Stimulated activated CD4-positive, alpha-beta T cell treated with anti-CD3 and anti-CD28 coated beads, TNF-alpha, amount 100 ng/mL, for 24 hours (primary cell): ENCODE data around the gene TOMM20.
A peak's percentile ranks its signal among the peaks of the same experiment; 100 is the strongest.
"Not testable (repeated sequence)": the region's sequence is repeated elsewhere in the genome, so short reads cannot be mapped to it uniquely, and the experiment has no call there.

ENCODE experiments used
- DNase-seq, 3 experiments: peaks; one replicate each; pipeline ENCODE4 v3.0.0-alpha.2; 2020; ENCODE audit warnings: low read depth in 3 of 3

TOMM20 gene

DNA sequence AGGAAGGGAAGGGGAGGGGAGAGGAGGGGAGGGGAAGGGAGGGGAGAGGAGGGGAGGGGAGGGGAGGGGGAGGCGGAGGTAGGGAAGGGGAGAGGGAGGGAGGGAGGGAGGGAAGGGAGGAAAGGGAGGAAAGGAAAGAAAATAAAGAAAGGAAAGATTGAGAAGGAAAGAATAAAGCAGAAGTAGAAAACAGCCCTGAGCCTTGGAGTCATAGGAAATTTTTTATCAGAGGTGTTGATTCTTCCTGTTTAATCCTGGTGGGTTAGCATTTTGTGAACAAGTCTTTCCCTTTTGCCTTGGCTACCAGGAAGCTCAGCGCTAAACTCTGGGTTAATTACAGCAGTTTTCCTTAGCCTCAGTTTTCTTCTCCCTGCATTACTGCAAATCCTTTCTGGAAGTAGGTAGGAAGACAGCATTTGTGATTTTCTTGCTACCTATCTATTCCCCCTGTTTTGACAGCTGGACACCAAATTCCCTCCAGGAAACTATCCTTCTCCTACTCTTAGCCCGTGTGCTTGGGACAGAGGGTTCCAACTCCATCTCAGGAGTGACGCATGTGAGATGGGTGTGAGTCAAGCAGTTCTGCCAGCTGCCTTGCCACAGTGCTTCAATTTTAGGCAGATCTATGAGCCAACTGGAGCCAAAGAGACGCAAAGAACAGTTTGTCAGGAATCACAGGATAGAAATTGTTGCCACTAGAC is 26.9 kb downstream of the TOMM20 start:
- no peak for DNase-seq

DNA sequence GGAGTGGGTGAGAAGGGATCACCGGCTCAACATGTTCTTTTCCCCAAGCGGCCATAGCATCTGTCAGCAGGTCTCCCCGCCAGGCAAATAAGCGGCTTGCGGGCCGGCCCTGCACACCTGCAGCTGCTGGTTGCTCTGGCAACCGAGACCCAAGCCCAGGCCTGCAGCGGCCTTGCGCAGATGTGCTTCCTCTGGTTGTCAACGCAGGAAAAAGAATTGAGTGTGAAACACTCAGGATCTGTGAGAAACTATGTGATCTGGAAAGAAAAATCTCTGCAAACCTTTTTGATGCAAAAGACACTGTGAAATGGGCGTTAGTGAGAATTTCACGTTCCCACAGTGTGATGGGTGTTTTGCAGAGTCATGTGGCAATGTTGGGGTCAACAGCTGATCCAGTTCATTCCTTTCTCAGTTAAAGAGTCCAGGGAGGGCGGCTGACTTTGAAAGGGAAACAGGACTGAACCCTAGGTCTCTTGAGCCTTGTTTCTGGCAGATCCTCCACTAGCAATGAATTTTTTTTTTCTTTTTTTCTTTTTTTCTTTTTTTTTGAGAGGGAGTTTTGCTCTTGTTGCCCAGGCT is 28.4 kb downstream of the TOMM20 start:
- DNase-seq: no peak

DNA sequence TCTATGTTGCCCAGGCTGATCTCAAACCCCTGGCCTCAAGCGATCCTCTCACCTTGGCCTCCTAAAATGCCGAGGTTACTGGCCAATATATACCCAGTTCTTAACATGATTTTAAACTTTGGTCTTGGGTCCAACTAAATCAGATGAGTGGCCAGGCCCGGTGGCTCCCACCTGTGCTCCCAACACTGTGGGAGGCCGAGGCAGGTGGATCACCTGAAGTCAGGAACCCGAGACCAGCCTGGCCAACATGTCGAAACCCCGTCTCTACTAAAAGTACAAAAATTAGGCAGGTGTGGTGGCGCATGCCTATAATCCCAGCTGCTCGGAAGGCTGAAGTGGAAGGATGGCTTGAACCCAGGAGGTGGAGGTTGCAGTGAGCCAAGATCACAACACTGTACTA is 29.6 kb downstream of the TOMM20 start:
- no peak for DNase-seq

DNA sequence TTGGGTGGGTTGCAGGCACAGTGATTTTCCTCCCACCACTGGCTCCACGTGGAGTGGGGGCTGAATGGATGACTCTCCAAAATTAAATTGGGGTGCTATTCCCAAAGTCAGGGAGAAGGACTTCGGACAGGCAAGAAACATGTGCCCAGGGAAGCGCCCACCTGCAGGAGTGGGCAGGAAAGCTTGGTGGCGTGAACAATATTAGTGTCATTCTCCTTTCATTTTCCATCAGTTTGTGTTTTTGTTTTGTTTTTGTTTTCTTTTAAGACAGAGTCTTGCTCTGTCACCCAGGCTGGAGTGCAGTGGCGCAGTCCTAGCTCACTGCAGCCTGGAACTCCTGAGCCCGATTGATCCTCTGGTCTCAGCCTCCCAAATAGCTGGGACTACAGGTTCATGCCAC is 30.1 kb downstream of the TOMM20 start:
- DNase-seq: no peak

DNA sequence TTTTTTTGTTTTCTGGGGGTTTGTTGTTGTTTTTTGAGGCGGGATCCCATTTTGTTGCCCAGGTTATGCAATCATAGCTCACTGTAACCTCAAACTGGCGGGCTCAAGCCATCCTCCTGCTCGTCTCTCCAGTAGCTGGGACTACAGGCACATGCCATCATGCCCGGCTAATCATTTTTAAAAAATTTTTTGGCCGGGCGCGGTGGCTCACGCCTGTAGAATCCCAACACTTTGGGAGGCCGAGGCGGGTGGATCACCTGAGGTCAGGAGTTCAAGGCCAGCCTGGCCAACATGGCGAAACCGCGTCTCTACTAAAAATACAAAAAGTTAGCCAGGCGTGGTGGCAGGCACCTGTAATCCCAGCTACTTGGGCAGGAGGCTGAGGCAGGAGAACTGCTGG is 31.1 kb downstream of the TOMM20 start:
- DNase-seq: not testable (repeated sequence)

DNA sequence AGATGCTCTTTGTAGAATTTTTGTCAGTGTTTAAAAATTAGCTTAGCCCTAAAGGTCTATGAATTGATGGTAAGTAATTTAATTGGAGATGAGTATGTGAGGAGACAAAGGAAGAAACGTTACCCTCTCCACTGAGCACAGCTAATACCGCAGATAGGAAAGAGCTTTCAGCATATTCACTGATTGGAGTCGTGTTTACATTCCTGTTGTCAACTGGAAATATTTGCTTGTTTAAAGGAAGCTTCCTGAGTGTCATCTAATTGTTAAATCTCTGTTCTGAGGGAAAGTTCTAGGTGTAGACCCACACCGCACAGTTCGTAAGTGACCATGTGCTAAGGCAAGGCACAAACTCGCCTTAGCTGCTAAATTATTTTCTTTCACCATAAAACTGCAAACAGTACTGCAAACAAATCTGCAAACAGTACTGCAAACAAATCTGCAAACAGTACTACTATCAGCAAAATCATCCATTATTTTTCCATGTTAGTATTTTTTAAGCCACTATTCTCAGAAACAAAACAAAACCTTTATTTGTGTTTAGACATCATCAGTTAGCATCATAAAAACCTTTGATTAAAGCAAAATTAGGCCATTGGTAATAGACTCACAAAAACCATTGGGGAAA is 32.6 kb downstream of the TOMM20 start:
- DNase-seq: no peak

DNA sequence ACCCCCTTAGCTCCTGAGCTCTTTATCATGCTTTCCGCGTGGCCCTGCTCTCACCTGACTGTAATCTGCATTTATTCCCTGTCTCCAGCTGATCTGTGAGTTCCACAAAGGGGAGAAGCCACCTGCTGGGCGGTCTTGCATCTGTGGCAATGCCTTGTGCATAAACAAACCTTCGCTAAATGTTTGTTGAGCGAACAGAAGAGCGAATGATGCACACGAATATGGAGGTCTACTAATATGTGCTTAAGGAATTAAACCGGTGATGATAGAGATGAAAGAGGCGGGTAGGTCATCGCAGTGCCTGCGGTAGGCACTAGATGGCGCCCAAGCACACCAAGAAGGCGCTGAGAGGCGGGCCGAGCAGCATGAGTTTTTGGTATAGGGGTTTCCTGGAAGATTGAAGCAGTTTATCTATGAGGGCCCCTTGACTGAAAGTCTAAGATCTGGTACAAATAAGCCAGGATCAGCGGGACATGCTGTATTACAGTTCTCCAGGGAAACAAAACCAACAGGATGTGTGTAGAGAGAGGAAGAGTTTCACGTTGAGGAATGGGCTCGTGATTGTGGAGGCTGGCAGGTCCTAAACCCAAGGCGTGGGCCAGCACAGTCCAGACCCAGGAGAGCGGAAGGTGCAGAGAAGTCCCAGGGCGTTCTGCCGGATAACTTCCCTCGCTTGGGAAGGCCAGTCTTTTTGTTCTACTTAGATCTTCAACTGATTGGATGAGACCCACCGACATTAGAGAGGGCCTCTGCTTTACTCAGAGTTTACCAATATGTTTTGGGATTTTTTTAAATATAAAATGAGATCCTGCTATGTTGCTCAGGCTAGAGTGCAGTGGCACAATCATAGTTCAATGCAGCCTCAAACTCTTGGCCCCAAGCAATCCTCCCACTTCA is 34.7 kb downstream of the TOMM20 start:
- peak; percentile 69 to 83 (median 74) for DNase-seq

DNA sequence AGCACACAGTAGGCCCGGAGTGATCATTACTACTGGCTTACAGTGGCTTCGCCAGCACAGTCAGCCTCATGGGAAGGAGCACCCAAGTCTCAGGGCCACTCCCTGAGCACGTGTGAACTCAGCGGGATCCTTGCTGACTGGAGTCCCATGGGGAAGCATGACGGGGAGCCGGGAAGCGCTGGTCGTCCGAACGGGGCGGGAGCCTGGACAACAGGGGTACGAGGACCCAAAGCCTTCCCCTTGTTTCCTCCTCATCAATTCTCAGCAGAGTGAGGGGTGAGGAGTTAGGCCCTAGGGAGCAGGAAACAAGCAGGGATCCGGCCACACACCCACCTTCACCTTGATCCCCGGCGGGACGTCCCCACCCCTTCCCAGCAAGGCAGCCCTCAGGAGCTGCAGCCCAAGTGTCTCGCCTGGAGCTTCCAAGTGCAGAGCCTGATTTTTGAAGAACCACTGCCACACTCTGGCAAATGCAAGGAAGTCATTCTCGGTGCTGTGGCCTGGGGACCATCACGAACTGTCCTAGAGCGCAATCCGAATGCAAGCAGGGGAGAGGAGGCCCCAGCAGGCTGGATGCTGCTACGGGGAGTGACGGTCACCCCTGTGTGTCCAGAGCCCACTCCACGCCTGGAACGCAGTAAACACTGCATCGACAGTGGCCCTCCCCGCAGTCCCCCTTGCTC is 35.5 kb downstream of the TOMM20 start:
- DNase-seq: no peak

DNA sequence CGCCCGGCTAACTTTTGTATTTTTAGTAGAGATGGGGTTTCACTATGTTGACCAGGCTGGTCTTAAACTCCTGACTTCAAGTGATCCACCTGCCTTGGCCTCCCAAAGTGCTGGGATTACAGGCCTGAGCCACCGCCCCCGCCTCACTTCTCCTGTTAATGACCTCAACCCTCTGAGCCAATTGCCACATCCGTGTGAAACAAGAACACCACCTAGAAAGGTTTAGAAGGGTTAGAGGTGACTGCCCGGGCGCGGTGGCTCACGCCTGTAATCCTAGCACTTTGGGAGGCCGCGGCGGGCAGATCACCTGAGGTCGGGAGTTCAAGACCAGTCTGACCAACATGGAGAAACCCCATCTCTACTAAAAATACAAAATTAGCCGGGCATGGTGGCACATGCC is 36.2 kb downstream of the TOMM20 start:
- DNase-seq: not testable (repeated sequence)

DNA sequence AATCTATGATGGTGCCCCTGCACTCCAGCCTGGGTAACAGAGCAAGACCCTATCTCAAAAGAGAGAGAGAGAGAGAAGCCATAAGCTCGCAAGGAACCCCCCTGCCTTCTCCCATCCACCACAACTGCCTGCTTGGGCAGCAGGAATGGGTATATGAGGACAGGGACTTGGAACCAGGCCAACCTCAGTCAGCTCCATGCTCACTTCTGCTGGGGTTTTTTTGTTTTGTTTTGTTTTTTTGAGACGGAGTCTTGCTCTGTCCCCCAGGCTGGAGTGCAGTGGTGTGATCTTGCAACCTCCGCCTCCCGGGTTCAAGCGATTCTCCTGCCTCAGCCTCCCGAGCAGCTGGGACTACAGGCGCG is 36.6 kb downstream of the TOMM20 start:
- DNase-seq: not testable (repeated sequence)

DNA sequence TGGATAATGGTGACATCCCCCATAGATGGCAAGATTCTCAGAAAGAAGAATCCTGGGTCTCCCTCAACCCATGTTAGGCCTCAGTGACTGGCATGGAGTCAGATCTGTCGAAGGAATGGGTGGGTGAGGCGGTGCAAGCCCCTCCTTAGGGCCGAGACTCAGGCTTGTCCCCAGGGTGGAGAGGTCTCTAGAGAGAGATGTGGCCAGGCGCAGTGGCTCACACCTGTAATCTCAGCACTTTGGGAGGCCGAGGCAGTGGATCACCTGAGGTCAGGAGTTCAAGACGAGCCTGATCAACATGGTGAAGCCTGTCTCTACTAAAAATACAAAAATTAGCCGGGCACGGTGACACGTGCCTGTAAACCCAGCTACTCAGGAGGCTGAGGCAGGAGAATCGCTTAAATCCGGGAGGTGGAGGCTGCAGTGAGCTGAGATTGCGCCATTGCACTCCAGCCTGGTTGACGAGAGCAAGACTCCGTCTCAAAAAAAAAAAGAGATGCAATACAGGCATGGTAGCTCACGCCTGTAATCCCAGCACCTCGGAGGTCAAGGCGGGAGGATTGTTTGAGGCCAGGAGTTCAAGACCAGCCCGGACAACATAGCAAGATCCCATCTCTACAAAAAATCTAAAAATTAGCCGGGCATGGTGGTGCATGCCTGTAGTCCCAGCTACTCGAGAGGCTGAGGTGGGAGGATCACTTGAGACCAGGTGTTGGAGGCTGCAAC is 37.2 kb downstream of the TOMM20 start:
- DNase-seq: not testable (repeated sequence)

DNA sequence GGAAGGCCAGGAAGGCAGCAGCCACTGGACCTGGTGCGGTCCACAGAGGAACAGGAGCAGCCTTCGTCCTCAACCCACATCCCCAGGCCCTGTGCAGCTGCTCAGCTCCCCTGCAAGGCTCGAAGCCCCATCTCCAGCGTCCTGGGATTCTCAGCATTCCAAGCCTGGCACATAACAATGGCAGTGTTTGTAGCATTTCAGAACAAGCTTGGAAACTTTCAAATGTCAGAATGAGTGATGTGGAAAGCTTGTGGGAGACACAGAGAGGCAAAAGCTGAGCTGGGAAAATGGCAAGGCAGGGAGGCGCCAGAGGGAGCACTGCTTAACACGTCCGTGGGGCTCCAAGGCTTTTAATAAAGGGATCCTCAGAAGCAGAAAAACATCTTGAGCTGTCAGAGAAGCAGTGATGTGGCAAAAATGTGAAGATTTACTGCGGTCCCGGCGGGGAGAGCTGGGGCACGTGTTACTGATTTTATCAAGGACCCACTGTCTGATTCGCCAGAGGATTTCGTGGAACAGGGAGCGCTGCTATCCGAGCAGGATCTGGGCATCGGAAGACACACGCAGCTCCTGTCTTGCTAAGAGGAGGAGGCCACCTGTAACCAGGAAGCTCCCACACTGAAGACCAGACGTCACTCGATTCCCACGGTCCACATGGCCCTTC is 38.1 kb downstream of the TOMM20 start:
- DNase-seq: no peak

DNA sequence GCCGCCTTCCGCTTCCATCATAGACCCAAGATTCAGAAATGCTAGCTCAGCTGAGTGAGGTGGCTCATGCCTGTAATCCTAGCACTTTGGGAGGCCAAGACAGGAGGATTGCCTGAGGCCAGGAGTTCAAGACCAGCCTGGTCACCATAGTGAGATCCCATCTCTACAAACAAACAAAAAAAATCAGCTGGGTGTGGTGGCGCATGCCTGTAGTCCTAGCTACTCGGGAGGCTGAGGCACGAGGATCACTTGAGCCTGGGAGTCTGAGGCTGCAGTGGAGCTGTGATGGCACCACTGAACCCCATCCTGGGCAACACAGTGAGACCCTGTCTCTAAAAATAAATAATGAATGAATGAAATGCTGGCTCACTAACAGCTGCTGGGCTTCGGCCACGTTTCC is 39.7 kb downstream of the TOMM20 start:
- no peak for DNase-seq

DNA sequence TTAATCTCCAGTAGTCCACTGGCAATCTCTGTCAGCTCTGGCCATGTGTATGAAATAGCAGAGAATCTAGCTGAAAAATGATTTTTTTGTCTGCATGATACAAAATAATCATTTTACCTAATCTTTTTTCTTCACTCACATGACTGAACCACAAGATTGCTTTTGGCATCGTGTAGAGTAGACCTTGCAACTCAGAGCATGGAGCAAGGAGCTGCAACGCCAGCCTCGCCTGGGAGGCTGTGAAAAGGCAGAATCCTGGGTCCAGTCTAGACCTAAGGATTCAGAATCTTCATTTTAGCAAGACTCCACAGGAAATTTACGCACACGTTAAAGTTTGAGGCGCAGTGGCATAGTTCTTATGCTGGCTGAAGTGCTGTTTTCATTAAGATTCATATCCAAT is 40.2 kb downstream of the TOMM20 start:
- no peak for DNase-seq

DNA sequence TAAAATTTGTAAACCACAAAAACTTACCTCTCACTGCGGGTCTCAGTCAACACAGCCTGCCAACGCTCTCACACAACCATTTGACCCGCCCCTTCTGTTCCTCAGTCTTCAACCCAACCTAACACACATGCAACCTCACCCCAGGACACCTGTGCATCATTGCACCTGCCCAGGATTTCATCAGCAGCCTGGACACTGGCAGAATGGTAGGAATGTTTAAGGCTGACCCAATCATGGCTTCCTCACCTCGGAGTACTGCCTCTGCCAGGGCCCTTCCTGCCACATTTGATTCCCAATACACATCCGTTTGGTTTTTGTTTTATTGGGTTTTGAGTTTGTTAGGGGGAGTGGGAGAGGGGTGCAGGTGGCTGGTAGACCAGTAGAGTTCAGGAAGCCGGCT is 40.7 kb downstream of the TOMM20 start:
- DNase-seq: no peak

DNA sequence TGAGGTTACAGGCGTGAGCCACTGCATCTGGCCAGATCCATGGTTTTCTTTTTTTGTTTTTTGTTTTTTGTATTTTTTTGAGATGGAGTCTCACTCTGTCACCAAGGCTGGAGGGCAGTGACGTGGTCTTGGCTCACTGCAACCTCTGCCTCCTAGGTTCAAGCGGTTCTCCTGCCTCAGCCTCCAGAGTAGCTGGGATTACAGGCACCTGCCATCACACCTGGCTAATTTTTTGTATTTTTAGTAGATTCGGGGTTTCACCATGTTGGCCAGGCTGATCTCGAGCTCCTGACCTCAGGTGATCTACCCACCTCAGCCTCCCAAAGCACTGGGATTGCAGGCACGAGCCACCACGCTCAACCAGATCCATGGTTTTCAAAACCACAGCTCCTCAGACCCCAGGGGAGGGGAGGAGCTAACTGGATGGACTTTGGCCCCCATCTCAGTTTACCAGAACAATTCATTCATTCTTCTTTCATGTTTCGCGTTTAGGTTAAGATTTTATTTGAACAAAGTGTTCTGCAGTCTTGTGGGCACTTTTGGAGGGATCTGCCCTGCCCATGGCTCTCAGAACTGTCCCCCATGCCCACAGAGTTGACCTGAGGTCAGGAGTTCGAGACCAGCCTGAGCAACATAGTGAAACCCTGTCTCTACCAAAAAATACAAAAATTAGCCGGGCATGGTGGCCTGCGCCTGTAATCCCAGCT is 43.1 kb downstream of the TOMM20 start:
- DNase-seq: not testable (repeated sequence)

DNA sequence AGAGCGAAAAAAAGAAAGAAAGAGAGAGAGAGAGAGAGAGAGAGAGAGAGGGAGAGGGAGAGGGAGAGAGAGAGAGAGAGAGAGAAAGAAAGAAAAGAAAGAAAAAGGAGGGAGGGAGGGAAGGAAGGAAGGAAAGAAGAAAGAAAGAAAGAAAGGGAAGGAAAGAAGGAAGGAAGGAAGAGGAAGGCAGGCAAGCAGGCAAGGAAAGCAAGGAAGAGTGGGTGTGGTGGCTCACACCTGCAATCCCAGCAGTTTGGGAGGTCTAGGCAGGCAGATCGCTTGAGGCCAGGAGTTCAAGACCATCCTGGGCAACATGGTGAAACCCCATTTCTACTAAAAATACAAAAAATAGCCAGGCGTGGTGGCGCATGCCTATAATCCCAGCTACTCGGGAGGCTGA is 47.8 kb downstream of the TOMM20 start:
- not testable (repeated sequence) for DNase-seq

DNA sequence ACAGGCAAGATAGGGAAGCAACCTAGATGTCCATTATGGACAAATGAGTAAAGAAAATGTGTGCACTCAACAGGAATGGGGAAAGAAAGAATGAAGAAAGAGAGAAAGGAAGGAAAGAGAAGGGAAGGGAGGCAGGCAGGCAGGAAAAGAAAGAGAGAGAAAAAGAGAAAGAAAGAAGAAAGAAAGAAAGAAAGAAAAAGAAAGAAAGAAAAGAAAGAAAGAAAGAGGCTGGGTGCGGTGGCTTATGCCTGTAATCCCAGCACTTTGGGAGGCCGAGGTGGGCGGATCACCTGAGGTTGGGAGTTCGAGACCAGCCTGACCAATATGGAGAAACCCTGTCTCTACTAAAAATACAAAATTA is 48.4 kb downstream of the TOMM20 start:
- DNase-seq: not testable (repeated sequence)

DNA sequence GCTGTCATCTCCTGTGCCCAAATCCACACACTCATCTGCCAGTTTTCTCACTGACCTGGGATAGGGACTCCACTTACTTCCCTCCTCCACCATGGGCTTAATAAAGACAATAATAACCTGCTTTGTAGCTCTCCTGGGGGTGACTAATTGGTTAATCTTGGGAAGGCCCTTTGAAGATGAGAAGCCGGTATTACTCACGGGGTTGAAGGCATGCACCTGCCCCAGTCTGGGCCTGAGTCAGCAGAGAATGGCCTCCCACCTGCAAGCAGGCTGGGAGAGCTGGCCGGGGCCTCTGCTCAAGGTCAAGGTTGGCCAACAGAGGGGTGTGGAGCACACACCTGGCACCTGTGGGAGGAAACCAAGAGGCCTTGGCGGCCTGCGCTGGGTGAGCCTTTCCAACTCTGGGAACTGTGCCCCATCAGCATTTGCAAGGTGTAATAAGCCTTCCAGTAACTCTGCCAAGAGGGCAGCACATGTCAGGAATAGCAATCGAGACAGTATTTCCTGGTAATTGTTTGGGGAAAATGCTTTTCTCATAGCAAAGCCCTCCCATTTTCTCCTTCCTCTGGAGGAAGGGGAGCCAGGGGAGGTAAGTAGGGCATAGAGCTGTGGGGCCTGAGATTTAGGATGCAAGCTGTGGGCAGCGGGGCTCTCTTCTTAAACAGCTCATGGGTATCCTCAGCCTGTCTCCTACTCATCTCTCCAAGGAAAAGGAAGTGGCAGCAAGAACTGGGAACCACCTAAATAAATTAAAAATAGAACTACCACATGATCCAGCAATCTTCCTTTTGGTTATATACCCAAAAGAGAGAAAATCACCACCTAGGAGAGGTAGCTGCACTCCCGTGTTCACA is 49.0 kb downstream of the TOMM20 start:
- DNase-seq: peak in 1 of 3 experiments; percentile 32
